ENCODE measurements around the gene ST3GAL3.
"Not testable (repeated sequence)": the region's sequence is repeated elsewhere in the genome, so short reads cannot be mapped to it uniquely, and the experiment has no call there.

Gene ST3GAL3

DNA sequence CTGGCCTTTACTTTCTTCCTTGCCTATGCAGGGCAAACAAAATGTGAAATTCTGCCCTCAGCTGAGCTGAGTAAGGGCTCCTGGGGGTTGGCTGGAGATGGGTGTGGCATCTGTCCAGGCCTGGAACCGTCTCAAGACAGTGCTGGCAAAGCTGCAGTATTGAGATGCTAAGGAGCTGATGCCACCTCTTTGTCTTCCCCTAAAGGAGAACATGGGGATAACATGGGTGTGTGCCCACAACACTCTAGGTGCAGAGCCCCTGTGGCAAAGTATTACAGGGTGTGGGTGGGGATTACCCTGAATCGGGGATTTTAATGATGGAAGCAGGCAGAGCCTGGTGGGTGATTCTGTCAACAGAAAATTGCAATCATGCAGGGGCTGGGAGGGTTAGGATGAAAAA lies 2.5 kb upstream of the ST3GAL3 start:
- no peak for DNase-seq

DNA sequence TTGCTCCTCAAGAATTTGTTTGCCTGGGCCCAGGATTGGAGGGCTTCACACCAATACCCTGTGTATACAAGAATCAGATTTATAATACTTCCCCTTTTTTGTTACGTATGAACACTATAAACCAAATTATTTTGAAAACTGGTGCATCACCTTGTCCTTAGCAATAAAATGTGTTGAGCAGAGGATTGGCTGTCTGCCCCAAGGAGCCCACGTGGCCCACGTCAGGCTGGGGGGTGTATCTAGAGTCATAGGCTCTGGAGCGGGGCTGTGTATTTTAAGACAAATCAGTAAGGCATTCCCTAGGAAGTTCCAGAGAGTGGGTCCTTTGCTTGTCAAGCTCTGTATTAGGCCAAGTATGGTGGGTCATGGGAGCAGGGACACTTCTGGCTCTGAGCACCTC lies 2.0 kb upstream of the ST3GAL3 start:
- DNase-seq, result no peak

DNA sequence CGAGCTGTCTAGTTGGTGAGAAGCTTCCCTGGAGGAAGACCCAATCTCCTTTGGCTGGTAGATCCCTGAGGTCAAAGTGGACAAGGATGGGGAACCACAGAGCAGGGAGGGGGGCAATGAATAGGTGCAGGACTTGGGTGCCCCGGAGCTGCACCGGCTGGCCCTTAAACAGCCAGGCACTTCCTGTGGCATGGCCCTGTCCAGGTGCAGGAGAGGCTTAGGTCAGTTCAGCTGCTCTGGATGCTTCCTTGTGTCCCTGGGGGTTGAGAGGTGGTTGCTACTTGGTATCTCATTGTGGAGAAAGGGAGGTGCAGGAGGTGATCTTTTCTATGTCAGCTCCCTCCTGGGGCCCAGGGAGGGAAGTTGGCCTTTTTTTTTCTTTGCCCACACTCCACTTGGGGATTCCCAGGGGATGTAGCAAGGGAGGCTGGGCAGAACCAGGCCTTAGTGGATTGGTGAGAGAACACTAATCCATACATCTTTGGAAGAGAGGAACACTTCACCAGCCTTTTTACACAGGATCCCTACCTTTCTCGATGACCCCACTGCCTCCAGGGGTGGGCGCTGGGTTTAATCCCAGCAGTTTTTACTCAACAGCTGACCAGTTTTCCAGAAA lies 1.2 kb upstream of the ST3GAL3 start:
- DNase-seq, result no peak

DNA sequence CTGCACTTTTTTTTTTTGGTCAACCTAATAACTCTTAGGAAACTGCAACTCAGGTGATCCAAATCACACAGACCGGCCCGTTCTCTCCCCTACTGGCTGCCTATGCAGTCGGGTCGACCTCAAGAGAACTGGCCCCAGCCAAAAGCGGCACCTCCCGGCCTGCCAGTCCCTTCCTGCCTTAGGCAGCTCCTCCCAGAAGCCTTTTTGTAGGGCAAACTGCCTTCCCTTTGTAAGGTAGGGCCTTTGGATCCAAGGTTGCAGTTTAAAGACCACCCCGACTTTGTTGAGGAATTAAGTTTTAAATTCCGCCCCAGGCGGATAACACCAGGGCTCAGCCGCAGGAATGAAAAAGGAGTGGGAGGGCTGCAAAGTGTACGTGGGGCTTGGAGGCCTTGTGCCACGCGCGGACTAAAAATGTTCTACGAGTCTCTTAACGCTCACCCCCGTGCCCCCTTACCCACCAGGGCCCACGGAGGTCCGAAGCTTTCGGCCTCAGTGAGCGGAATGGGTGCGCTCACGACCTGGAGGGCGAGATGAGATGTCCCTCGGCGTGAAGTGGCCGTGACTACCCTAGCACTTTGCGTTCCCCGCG lies 642 bp upstream of the ST3GAL3 start:
- peak; percentile 8 for DNase-seq

DNA sequence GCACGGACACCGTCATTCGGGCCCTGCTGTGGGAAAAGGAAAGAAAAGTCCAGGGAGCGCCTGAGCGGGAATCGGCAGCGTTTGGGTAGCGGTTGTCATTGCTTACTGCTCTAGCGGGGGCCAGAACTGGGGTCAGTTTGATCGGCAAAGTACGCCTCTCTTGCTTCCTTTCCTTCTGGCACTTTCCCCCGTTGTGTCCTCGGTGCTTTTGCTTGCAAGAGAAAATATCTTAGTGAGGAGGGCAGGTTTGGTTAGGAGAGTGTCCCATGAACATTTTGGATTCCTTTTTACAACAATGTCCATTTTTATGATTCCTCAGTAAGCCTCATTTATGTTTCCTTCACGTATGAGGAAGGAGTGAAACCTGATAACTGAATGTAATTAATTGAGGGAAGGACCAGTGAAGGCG lies 670 bp downstream of the ST3GAL3 start:
- no peak for DNase-seq

DNA sequence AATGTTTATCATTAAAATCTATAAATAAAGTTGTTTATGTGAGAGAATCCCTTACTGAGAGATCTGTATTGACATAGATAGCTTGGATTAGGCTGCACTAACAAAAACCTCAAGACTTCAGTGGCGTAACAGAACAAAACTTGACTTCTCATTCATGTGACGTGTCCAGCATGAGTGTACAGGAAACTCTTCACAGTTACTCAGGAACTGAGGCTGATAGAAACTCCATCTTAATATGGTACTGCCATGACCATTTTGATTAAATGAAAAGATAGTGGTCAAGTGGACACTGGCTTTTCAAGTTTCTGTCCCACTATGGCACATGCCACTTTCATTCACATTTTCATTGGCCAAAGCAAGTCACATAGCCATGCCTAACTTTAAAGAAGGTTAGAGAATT lies 3.7 kb downstream of the ST3GAL3 start:
- no peak for DNase-seq

DNA sequence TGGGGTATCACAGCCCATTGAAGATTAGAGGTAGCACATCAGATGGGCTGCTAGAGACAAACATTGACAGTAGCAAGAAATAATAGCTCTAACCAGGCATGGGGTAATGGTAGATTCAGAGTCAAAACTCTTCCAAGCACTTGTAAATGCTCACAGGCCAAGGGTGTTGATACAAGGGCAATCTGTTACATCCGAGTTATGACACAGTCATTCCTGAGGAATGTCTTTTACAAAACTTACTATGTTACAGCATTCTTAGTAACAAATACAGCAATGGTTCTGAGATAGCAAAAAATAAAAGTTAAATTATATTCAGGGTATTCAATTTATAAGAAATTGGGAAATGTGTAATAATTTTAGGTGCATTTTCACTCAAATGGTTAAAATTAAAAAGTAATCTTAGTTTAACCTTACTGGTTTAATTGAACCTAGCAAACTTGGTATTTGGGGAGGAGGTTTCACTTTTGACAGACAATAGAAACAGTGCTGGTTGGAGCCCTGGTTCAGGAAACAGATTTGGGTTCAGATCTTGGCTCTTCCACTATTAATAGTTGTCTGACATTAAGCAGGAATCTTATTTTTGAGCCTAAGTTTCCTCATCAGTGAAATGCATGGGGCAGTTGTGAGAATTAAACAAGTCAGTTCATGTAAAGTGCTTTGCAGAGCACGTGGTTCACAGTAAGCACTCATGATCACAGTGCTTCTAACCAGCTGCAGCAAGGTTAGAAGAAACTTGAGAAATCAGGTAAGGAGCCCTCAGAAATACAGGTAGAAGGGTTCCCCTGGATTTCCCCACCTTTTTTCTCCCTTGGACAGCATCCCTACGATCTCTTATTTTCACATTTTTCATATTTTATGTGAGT lies 4.4 kb downstream of the ST3GAL3 start:
- no peak for DNase-seq

DNA sequence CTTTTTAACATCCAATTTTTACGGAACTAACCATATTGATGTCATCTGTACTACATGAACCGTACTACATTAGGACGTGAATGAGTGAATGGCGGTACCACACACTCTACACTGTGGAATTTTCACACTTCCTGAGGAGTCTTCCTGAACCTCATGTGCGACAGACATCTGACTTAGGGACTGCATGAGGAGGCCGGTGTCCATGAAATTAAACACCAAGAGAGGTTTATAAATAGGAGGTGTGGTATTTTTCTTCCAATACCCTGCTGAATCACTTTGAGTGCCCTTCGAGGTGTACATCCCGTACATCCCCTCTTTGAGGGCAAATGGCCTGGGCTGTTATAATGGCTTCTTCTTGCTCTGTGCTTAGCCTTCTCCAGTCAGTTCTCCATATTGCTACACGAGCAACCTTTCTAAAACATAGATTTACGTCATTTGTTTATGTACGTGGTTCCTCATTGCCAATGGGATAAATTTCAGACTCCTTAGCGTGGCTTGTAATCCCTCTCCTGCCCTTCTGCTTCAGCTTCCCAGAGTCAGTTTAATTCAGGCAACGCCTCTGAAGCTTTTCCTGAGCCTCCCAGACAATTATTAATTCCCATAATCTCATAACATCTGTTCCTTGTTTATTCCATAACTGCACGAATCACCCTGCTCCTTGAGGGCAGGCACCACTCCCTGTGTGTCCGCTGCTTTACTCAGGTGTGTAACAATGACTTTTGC lies 9.4 kb downstream of the ST3GAL3 start:
- DNase-seq, result no peak

DNA sequence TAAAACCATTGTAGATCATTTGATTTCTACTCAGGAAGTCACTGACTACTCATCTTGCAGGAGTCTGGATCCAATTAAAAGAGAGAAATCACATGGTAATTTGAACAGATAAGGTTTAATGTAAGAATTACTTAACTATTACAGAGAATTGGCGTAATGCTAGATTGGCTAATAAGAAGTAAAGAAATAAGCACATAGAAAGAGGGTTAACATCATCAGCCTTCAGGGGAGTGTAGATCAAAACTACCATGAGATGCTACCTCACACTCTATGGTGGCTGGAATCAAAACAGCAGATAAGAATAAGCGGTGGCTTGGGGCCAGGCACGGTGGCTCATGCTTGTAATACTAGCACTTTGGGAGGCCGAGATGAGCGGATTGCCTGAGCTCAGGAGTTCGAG lies 11.7 kb downstream of the ST3GAL3 start:
- DNase-seq, result no peak

DNA sequence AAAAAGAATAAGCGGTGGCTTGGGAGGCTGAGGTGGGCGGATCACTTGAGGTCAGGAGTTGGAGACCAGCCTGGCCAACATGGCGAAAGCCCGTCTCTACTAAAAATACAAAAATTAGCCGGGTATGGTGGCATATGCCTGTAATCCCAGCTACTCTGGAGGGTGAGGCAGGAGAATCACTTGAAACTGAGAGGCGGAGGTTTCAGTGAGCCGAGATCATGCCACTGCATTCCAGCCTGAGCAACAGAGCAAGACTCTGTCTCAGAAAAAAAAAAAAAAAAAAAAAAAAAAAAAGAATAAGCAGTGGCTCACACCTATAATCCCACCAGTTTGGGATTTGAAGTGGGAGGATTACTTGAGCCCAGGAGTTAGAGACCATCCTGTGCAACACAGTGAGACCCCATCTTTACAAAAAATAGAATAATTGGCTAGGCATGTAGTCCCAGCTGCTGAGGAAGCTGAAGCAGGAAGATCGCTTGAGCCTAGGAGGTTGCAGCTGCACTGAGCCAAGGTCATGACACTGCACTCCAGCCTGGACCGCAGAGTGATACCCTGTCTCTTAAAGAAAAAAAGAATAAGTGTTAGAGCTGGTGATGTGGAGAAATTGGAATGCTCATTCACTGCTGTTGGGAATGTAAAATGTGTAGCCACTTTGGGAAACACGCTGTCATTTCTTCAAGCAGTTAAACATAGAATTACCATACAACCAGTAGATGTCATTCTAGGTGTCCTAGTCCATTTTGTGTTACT lies 12.5 kb downstream of the ST3GAL3 start:
- DNase-seq, result not testable (repeated sequence)

DNA sequence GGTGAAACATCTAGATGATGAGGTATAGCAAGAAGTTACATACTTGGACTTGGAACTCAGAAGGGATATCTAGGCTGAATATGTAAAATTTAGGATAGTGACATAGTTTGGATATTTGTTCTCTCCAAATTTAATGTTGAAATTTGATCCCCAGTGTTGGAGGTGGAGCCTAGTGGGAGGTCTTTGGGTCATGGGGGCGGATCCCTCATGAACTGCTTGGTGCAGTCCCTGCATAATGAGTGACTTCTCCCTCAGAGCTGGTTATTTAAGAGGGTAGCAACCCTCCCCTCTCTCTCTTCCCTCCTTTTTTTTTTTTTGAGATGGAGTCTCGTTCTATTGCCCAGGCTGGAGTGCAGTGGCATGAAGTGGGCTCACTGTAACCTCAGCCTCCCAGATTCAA lies 15.5 kb downstream of the ST3GAL3 start:
- no peak for DNase-seq

DNA sequence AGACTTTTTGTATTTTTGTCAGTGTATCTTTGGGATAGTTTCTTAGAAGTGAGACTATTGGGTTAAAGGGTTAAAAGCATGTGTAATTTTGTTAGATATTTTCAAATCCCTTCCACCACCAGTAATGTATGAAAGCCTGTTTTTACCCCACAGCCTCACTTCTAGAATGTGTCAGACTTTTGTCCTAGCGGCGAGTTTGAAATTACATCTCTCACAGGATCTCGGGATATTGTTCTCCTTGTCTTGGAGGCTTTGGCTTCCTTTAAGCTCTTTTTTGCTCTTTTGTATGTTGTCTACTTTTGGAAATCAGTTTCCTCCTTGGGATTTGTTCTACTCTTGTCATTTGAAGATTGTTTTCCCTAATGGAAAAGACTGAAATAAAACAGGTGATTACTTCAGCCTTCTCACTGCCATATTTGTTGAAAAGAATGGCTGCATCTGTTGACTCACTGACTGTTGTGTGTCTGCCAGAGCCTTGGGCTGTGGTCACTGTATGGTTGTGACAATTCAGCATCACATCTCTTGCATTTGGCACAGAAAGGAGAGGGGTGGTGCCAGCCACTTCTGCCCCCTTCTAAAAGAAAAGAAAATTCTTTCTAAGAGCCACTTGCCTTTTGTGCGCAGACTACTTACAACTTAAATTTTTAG lies 22.6 kb downstream of the ST3GAL3 start:
- DNase-seq, result no peak

DNA sequence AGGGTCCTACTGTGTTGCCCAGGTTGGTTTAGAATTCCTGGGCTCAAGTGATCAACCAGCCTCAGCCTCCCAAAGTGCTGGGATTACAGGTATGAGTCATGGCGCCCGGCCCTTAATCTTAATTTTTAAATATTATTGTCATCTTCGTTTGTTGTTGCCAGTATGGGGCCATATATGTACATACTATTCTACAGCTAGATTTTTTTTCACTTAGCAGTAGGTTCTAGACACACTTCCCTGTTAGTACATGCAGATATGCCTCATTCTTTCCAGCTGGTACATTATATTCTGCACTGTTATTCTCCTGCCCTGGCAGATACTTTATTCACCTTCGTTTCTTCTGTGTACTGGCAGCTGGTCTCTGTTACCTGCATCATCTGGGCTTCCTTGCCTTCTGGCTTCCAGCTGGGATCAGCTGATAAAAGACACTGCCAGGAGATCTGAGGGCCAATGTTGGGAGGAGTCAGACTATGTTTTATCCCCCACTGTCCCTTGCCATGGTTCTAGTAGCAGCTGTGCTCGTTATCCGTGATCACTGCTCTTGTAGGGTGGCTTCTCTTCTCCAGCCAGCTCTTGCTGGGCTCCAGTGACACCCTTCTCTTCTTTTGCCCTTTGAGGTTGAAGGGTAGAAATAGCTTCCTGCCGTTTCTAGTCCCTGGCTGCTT lies 24.7 kb downstream of the ST3GAL3 start:
- no peak for DNase-seq

DNA sequence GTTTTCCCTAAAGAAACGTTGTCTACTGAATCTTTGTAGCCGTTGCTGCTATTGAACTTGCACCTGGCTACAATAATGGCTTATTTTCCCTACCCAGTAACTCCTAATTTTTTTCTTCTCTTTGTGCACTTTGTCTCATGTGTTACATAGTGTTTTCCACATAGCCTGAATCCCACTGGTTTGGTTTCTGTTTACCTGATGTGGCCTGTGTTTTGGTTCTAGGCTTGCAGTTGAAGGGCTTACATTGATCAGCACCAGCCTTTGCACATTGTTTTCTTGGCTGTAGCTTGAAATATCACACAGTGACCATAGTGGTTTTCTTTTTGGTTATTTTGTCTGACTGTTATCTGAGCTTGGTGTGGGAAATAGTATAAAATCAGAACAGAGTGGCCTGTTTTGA lies 29.5 kb downstream of the ST3GAL3 start:
- DNase-seq, result no peak

DNA sequence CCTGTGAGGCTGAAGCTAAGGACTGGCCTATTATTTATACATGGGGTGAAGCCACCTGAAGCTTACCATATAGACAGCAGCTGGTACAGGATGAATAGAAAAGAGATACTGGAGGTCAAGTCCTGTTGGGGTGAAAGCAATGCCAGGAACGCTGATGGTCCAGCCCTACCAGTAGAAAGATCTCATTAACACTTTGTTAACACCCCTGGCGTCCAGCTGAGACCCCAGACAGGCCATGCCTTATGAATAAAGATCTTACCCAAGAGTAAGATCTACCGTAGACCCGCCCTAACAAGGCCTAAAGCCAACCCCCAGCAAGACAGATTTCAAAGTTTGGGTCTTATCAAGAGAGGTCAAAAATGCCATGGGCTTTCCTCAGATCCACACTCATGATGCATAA lies 34.7 kb downstream of the ST3GAL3 start:
- no peak for DNase-seq

DNA sequence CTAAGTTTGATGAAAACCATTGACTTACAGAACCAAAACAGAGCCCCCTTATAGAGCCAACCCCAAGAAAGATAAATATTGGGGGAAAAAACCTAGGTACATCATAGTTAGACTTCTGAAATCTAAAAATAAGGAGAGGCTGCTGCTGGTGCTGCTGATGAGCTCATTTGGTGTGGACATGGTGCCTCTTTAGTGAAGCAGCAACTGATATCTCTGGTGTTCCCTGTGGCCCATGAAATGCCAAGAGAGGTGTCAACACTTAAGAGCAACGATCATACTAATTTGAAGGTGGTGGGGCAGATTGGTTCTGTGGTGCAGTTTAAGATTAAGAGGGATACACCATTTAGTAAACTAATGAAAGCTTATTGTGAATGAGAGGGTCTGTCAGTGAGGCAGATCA lies 35.9 kb downstream of the ST3GAL3 start:
- no peak for DNase-seq

DNA sequence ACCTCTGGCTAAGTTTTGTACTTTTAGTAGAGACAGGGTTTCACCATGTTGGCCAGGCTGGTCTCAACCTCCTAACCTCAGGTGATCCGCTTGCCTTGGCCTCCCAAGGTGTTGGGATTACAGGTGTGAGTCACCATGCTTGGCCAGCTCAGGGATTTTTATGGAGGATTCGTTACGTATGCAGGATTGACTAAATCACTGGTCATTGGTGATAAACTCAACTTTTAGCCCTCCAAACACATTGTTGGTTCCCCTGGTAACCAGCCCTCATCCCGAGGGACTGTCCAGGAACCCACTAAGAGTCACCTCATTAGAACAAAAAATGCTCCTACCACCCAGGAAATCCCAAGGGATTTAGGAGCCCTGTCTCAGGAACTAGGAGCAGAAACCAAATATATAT lies 40.4 kb downstream of the ST3GAL3 start:
- DNase-seq, result no peak

DNA sequence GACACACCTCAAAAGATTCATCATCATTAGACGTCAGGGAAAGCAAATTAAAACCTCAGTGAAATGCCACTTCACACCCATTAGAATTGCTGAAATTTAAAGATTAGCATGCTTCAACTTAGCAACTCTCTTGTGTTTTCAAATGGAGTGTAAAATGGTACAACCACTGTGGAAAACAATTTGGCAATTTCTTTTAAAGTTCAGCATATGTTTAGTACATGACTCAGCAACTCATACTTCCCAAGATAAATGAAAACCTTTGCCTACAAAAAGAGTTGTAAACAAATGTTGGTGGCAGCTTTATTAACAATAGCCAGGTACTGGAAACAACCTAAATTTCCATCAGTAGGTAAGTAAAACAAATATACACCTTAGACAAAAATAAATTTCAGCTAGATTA lies 42.7 kb downstream of the ST3GAL3 start:
- no peak for DNase-seq

DNA sequence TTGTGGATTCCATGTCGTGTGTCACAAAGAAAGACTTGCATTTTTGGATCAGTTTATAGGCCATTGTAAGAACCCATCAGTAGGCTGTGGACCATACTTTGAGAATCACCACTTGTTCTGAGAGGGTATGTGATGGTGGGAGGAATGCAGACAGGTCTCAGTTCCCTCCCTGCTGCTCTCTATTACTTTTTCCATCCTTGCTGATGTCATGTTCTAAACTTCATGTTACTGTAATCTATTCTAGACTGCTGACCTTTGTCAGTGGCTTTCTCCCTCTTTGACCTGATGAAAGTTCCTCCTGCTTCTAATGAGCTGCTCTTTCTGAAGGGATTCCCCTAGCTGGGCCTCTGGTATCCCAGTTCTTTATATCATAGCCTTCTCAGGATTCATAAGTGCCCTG lies 46.1 kb downstream of the ST3GAL3 start:
- DNase-seq, result no peak

DNA sequence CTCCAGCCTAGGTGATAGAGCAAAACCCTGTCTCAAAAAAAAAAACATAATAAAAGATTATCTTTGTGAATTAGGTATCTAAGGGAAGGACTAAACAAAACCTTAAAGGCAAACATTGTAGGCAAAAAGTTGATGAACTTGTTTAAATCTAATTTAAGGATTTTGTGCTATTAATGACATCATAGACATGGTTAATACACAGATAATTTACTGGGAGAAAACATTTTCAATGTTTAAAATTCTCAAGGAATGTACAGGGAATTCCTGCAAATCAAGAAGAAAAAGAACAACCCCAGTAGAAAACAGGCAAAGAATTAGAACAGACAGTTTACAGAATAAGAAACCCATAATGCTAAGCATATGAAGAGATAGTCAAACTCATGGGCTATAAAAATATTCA lies 47.6 kb downstream of the ST3GAL3 start:
- no peak for DNase-seq

DNA sequence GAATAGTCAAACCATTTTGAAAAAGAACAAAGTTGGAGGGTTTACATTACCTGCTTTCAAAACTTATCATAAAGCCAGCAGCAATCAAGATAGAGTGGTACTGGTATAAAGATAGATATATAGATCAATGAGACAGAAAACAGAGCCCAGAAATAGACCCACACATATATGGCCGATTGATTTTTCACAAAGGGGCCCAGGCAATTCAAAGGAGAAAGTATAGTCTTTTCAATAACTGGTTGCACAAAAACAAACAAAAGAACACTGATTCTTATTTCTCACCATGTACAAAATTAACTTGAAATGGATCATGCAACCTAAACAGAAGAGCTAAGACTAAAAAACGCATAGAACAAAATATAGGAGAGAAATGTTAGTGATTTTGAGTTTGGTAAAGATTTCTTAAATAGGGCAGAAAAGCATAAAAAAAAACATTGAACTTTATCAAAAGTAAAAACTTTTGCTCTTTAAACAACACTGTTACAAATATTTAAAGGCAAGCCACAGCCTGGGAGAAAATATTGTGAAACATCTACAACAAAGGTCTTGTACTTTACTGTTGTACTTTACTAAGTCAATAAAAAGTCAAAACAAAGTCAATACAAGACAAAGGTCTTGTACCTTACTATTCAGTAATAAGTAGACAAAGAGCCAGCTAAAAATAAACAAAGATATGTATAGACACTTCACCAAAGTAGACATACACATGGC lies 50.2 kb downstream of the ST3GAL3 start:
- DNase-seq, result no peak

All from NCI-H345 (cell line).